ENCODE data around the gene MAN2B2. TPM values are rescaled to one million over a fixed set of nuclear protein-coding genes. Genes with fewer than 3 reads are reported as not detected.

Gene MAN2B2
- total and polyA plus RNA-seq, 2 of the 8 experiments (the other 6 are each of a cell fraction or from before 2014, with no cell fraction given) = 3.3 to 4.0 TPM

DNA sequence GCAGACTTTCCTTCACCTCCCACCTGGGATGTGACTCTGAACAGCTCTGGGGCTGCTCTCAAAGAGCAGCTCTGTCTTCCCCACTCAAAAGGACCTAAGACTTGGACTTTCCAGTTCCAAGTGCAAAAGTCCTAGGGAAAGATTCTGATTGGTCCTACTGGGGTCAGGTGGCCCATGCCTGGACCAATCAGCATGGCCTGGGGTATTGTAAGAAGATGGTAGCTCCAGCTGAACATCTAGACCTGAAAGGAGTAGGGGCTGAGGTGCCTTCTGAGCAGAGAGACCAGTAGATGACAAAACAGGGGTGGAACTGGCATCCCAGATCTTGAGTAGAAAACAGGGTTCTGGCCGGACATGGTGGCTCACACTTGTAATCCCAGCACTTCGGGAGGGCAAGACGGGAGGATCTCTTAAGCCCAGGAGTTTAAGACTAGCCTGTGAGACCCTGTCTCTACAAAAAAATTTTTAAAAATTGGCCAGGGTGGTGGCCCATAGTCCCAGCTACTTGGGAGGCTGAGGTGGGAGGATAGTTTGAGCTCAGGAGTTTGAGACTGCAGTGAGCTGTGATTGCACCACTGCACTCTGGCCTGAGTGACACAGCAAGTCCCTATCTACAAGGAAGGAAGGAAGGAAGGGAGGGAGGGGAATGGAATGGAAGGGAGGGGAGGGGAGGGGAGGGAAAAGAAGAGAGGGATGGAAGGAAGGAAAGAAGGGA is 38.1 kb downstream of the MAN2B2 start:
- no peaks in the 10 kb centered on the region for H3K9me3 ChIP-seq (ENCODE audit: insufficient read depth in 2 of 2, low read depth in 1 of 2, low read length in 1 of 2)
- H3K4me1 ChIP-seq (replicated peaks in 1 of 4; ENCODE audit: control insufficient read depth in 3 of 4, insufficient read depth in 4 of 4, low read length in 3 of 4) = no peaks in the 10 kb centered on the region; a peak in 1 of 7 replicates
- FAIRE-seq (no peak), DNase-seq (ENCODE audit: low read depth in 1 of 2, low spot score in 2 of 2) (no peak)
- H3K27me3 ChIP-seq (replicated peaks in 1 of 4; ENCODE audit: control insufficient read depth in 3 of 4, extremely low read depth in 1 of 4, insufficient read depth in 3 of 4, low read length in 3 of 4) = no peaks in the 10 kb centered on the region
- TF ChIP-seq, protein P1, sequence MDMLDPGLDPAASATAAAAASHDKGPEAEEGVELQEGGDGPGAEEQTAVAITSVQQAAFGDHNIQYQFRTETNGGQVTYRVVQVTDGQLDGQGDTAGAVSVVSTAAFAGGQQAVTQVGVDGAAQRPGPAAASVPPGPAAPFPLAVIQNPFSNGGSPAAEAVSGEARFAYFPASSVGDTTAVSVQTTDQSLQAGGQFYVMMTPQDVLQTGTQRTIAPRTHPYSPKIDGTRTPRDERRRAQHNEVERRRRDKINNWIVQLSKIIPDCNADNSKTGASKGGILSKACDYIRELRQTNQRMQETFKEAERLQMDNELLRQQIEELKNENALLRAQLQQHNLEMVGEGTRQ (IDR thresholded peaks at IDR 0.05; ENCODE audit: low read length) = 0 out of 2 replicates have a peak, but pooled peaks have one; percentile 47
- TF ChIP-seq ATF3 (IDR thresholded peaks at IDR 0.05; ENCODE audit: insufficient read depth, low read depth, low read length) = no peak
- no peak overlapping the region for H4K8ac ChIP-seq (ENCODE audit: extremely low read depth, insufficient read depth, low read length)
- no peak overlapping the region for H3K27ac ChIP-seq (ENCODE audit: low read depth, low read length)
- H2BK120ac ChIP-seq (replicated peaks; ENCODE audit: low read depth, low read length) = no peak overlapping the region
- WGBS, 2 experiments (ENCODE audit: extremely low coverage in 1 of 2, insufficient coverage in 1 of 2, insufficient read length in 1 of 2, insufficient replicate concordance in 2 of 2, low coverage in 1 of 2, low lambda C conversion rate in 2 of 2, missing lambda C conversion rate in 1 of 2) = 81% methylated on average over 3 of the region's 3 CpGs; no CpG with 5 or more reads in 1 of the 2 experiments
- no peaks in the 10 kb centered on the region; a peak in 1 of 8 replicates for H3K36me3 ChIP-seq (ENCODE audit: control insufficient read depth in 2 of 4, insufficient read depth in 4 of 4, low read length in 3 of 4)
- H3K4me2 ChIP-seq (ENCODE audit: insufficient read depth in 1 of 2, low read depth in 2 of 2, low read length in 2 of 2) = no peak overlapping the region
- H3K79me2 ChIP-seq (ENCODE audit: control insufficient read depth in 1 of 2, insufficient read depth in 2 of 2, low read length in 2 of 2) = no peaks in the 10 kb centered on the region
- H2BK20ac ChIP-seq (ENCODE audit: low read length) = no peak overlapping the region
- no peaks in the 10 kb centered on the region; the same call in 1 of the 2 replicates for H3K23me2 ChIP-seq (ENCODE audit: low read depth, low read length)
- H2AFZ ChIP-seq (ENCODE audit: low read length) = no peak overlapping the region
- ChIA-PET CTCF (ENCODE audit: partially characterized antibody) (interaction anchor here (0.9 to 1.4 kb wide), 5 partner anchors 15 to 363 kb away, joined by 3 to 4 read pairs (median 3); partner anchors contain the start of gene MRFAP1), POLR2A (ENCODE audit: partially characterized antibody) (interaction anchor here (0.8 to 1.6 kb wide), 3 partner anchors 15 to 70 kb away, joined by 3 to 5 read pairs (median 4); no protein-coding TSS in a partner anchor)
- H3K9ac ChIP-seq (replicated peaks in 1 of 4; ENCODE audit: extremely low read depth in 1 of 4, low read depth in 3 of 4, low read length in 3 of 4) = no peak overlapping the region
- peaks cover 0 to 3% of the 10 kb centered on the region in 2 experiments for H4K20me1 ChIP-seq (replicated peaks in 1 of 2; ENCODE audit: control insufficient read depth in 1 of 2, insufficient read depth in 2 of 2, low read length in 2 of 2)
- H3K14ac ChIP-seq (ENCODE audit: insufficient read length) = no peak overlapping the region
- no peak overlapping the region for H3K23ac ChIP-seq (ENCODE audit: insufficient read length)
- no peak overlapping the region for H3K18ac ChIP-seq (ENCODE audit: extremely low read depth, low read length)
- H2BK15ac ChIP-seq (ENCODE audit: low read length) = no peak overlapping the region
- no peak overlapping the region for H3K56ac ChIP-seq (replicated peaks; ENCODE audit: insufficient read length, low read depth, low read length)
- no peak overlapping the region for H4K91ac ChIP-seq (replicated peaks; ENCODE audit: insufficient read length, low read length)
- H2BK12ac ChIP-seq (ENCODE audit: low read depth, low read length) = no peak overlapping the region
- no peak overlapping the region for H3K4ac ChIP-seq (replicated peaks; ENCODE audit: insufficient read length, low read depth, low read length)
- no peak overlapping the region for H2BK5ac ChIP-seq (ENCODE audit: low read depth, low read length)
- H2AK5ac ChIP-seq (ENCODE audit: low read depth, low read length) = no peak overlapping the region
- no peaks in the 10 kb centered on the region for H3K79me1 ChIP-seq (ENCODE audit: low read depth, low read length)
- H4K5ac ChIP-seq (ENCODE audit: insufficient read length, low read depth, low read length) = no peak overlapping the region
- no peak overlapping the region for H3K4me3 ChIP-seq (ENCODE audit: extremely low read depth in 1 of 4, insufficient read depth in 2 of 4, low read depth in 3 of 4, low read length in 4 of 4)

Data from H1 (cell line).